ENCODE data around the gene NDUFB8. TPM values are rescaled to one million over a fixed set of nuclear protein-coding genes. Genes with fewer than 3 reads are reported as not detected.

The NDUFB8 gene
- total RNA-seq, 4 donors from 2014 or later = 231 to 315 (median 279) TPM

DNA sequence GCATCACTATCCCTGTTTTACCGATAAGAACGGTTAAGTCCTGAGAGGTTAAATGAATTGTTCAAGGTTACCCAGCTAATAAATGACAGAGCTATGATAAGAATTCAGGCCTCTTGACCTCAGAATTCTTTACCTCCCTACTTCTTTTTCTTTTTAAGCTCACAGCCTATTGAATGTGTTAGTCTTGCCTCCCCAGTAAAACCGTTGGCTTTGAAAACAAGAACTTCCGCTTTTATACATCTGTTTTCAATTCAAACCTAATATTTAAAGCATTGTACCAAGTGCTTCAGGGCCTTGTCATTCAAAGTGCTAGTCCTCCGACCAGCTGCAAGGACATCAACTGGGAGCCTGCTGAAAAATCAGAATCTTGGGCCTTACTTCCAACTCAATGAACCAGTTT lies 25.6 kb downstream of the NDUFB8 start:
- Histone ChIP-seq H3K36me3 (peaks cover 23 to 97% (median 83%) of the 10 kb centered on the region in 4 donors), H3K4me3 (no peak overlapping the region), H3K9me3 (no peaks in the 10 kb centered on the region), H3K4me1 (no peaks in the 10 kb centered on the region), H3K27ac (replicated peaks in 1 of 4) (no peak overlapping the region), H3K27me3 (no peaks in the 10 kb centered on the region)
- no peak for DNase-seq (ENCODE audit: extremely low spot score)
- TF ChIP-seq POLR2AphosphoS5 (IDR thresholded peaks at IDR 0.05) = no peak
- no peak for TF ChIP-seq POLR2A (IDR thresholded peaks at IDR 0.05; ENCODE audit: low read depth)
- TF ChIP-seq, protein P1, sequence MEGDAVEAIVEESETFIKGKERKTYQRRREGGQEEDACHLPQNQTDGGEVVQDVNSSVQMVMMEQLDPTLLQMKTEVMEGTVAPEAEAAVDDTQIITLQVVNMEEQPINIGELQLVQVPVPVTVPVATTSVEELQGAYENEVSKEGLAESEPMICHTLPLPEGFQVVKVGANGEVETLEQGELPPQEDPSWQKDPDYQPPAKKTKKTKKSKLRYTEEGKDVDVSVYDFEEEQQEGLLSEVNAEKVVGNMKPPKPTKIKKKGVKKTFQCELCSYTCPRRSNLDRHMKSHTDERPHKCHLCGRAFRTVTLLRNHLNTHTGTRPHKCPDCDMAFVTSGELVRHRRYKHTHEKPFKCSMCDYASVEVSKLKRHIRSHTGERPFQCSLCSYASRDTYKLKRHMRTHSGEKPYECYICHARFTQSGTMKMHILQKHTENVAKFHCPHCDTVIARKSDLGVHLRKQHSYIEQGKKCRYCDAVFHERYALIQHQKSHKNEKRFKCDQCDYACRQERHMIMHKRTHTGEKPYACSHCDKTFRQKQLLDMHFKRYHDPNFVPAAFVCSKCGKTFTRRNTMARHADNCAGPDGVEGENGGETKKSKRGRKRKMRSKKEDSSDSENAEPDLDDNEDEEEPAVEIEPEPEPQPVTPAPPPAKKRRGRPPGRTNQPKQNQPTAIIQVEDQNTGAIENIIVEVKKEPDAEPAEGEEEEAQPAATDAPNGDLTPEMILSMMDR (IDR thresholded peaks at IDR 0.05) = no peak
- no peak for TF ChIP-seq EP300 (IDR thresholded peaks at IDR 0.05)
- WGBS = 66% methylated on average over 5 of the region's 5 CpGs
- intact Hi-C loops (cut with DNase I) = no loop called here

DNA sequence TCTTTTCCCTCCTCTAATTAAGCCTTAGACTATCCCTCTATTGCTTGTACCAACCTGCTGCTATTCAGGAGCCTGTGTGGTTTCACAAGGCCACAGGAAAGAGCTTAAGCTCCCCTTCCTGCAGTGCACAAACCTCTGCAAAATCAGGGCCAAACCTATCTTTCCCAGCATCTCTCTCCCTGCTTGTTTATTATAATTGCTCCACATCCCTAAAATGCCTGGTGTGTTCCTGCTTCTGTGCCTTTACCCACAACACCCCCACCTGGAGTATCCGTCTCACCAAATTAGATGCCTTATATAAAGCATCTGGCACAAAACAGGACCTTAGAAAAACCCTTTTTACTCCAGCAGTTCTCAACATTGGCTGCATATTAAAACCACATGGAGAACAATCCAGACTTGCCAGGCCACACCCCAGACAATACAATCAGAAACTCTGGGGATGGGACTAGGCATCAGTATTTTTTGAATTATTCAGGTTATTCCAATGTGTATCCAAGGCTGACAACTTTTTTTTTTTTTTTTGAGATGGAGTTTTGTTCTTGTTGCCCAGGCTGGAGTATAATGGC lies 26.7 kb downstream of the NDUFB8 start:
- intact Hi-C loops (cut with DNase I) = no loop called here
- H3K27me3 ChIP-seq = no peaks in the 10 kb centered on the region
- no peak overlapping the region for H3K4me3 ChIP-seq
- no peaks in the 10 kb centered on the region for H3K4me1 ChIP-seq
- 90% methylated on average over 1 of the region's 1 CpG for WGBS
- peaks cover 24 to 99% (median 84%) of the 10 kb centered on the region in 4 donors for H3K36me3 ChIP-seq
- DNase-seq (ENCODE audit: extremely low spot score) = no peak
- no peak for TF ChIP-seq POLR2A (IDR thresholded peaks at IDR 0.05; ENCODE audit: low read depth)
- no peak for TF ChIP-seq EP300 (IDR thresholded peaks at IDR 0.05)
- TF ChIP-seq, protein P1 (IDR thresholded peaks at IDR 0.05) = no peak
- TF ChIP-seq POLR2AphosphoS5 (IDR thresholded peaks at IDR 0.05) = no peak
- H3K27ac ChIP-seq (replicated peaks in 1 of 4) = no peak overlapping the region
- H3K9me3 ChIP-seq = no peaks in the 10 kb centered on the region

DNA sequence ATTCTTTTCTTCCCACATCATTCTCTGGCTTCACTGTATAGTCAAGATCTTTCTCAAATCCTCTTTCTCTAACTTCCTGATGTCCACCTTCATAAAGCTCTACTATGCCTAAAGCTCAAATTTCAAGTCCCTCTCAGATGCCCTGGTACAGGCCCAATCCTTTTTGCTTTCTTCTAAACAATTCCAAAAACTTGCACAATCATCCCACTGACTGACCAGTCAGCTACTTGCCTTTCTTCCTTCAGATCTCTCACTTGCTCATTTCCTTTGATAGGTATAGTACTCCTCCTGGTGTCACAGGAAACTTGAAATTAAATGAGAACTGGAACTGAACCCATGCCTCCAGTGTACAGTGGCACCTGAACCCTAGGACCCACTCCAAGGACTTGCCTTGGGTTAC lies 28.2 kb downstream of the NDUFB8 start:
- peaks cover 30 to 99% (median 85%) of the 10 kb centered on the region in 4 donors for H3K36me3 ChIP-seq
- no peak for DNase-seq (ENCODE audit: extremely low spot score)
- H3K4me3 ChIP-seq = no peak overlapping the region
- no peaks in the 10 kb centered on the region for H3K4me1 ChIP-seq
- H3K27ac ChIP-seq (replicated peaks in 1 of 4) = no peak overlapping the region
- no peaks in the 10 kb centered on the region for H3K9me3 ChIP-seq
- H3K27me3 ChIP-seq = no peaks in the 10 kb centered on the region
- intact Hi-C loops (cut with DNase I) = no loop called here
- TF ChIP-seq POLR2A (IDR thresholded peaks at IDR 0.05; ENCODE audit: low read depth) = no peak
- TF ChIP-seq EP300 (IDR thresholded peaks at IDR 0.05) = no peak
- TF ChIP-seq, protein P1 (IDR thresholded peaks at IDR 0.05) = no peak
- no peak for TF ChIP-seq POLR2AphosphoS5 (IDR thresholded peaks at IDR 0.05)

DNA sequence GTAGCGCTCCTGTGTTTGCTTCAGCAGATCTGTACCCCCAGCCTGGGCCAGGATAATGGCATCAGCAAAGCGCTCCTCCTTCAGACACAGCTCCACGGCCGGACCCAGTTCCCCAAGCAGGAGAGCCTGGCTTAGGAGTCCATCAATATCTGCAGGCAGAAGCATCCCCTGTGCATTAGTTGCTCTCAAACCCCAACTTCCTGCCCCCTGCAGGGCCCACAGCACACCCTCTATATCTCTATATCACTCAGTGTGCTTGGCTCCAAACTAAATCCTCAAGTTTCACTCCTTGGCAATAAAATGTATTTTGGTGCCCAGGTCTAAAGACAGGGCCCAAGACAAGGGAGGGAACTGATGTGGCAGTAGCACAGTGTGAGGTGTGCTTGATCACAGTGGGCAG lies 31.6 kb downstream of the NDUFB8 start:
- Histone ChIP-seq H3K27me3 (no peaks in the 10 kb centered on the region), H3K27ac (replicated peaks in 1 of 4) (no peak overlapping the region), H3K36me3 (peaks cover 32 to 99% (median 94%) of the 10 kb centered on the region in 4 donors), H3K4me1 (no peaks in the 10 kb centered on the region), H3K9me3 (no peaks in the 10 kb centered on the region), H3K4me3 (no peak overlapping the region)
- intact Hi-C loops (cut with DNase I) = no loop called here
- TF ChIP-seq POLR2A (IDR thresholded peaks at IDR 0.05; ENCODE audit: low read depth) (no peak), EP300 (IDR thresholded peaks at IDR 0.05) (no peak), POLR2AphosphoS5 (IDR thresholded peaks at IDR 0.05) (no peak)
- TF ChIP-seq, protein P1 (IDR thresholded peaks at IDR 0.05) = no peak
- DNase-seq (ENCODE audit: extremely low spot score) = no peak
- WGBS = 91% methylated on average over 4 of the region's 4 CpGs

DNA sequence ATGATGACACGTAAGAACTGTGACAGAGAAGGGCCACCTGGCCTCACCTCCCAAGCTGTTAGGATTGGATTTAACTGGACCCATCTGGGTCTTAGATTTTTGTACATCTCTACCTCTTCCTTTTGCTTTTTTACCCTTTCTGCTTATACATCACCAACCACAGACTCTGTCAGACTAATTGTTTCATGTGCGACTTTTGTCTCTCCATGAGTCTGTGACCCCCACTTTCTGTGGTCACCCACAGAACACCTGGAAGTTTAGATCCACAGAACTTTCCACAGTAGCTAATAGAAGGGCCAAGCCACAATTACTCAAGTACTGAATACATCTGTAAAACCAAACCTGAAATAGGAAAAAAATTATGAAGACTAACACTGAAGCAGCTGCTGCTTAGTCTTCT lies 33.1 kb downstream of the NDUFB8 start:
- no peaks in the 10 kb centered on the region for H3K4me1 ChIP-seq
- 91% methylated on average over 2 of the region's 2 CpGs for WGBS
- TF ChIP-seq POLR2A (IDR thresholded peaks at IDR 0.05; ENCODE audit: low read depth) = no peak
- TF ChIP-seq, protein P1 (IDR thresholded peaks at IDR 0.05) = no peak
- TF ChIP-seq EP300 (IDR thresholded peaks at IDR 0.05) = no peak
- no peak for TF ChIP-seq POLR2AphosphoS5 (IDR thresholded peaks at IDR 0.05)
- H3K36me3 ChIP-seq = peaks cover 29 to 99% (median 91%) of the 10 kb centered on the region in 4 donors
- no peaks in the 10 kb centered on the region for H3K9me3 ChIP-seq
- H3K4me3 ChIP-seq = no peak overlapping the region
- no peak for DNase-seq (ENCODE audit: extremely low spot score)
- intact Hi-C loops (cut with DNase I) = no loop called here
- H3K27me3 ChIP-seq = no peaks in the 10 kb centered on the region
- no peak overlapping the region for H3K27ac ChIP-seq (replicated peaks in 1 of 4)

Measured in esophagus muscularis mucosa (tissue), 4 donors.